H9 (cell line): Measurements from ENCODE around the gene ETNK2. TPM values are rescaled to one million over a fixed set of nuclear protein-coding genes. Genes with fewer than 3 reads are reported as not detected.

Experiments used
- DNase-seq: peaks from one replicate; pipeline ENCODE4 v3.0.0-alpha.2; 2017
- H2AFZ ChIP-seq: one replicate; pipeline ENCODE4 v1.6.1; 2013; ENCODE audit warnings: mild to moderate bottlenecking, low read length, control low read depth, moderate library complexity
- H2AK5ac ChIP-seq: 2 replicates; pipeline ENCODE4 v1.6.1; 2013; ENCODE audit warnings: low read length, control low read depth, mixed read lengths; ENCODE audit not compliant: insufficient read length
- H2BK120ac ChIP-seq: one replicate; pipeline ENCODE4 v1.6.1; 2013; ENCODE audit warnings: low read depth, mild to moderate bottlenecking, low read length, control low read depth, inconsistent platforms; ENCODE audit not compliant: poor library complexity, severe bottlenecking
- H2BK12ac ChIP-seq: 2 replicates; pipeline ENCODE4 v1.6.1; 2013; ENCODE audit warnings: low read length, control low read depth, mixed read lengths, low read depth; ENCODE audit not compliant: insufficient read length
- H2BK15ac ChIP-seq: 2 replicates; pipeline ENCODE4 v1.6.1; 2013; ENCODE audit warnings: low read depth, low read length, control low read depth
- H2BK20ac ChIP-seq: one replicate; pipeline ENCODE4 v1.6.1; 2013; ENCODE audit warnings: low read depth, mild to moderate bottlenecking, low read length, control low read depth, inconsistent platforms; ENCODE audit not compliant: poor library complexity, severe bottlenecking
- H2BK5ac ChIP-seq: 2 replicates; pipeline ENCODE4 v1.6.1; 2013; ENCODE audit warnings: low read length, control low read depth, mixed read lengths; ENCODE audit not compliant: insufficient read length
- H3K14ac ChIP-seq: 2 replicates; pipeline ENCODE4 v1.6.1; 2013; ENCODE audit warnings: low read length, control low read depth; ENCODE audit not compliant: insufficient read depth
- H3K18ac ChIP-seq: 2 replicates; pipeline ENCODE4 v1.6.1; 2013; ENCODE audit warnings: low read depth, mild to moderate bottlenecking, mixed read lengths, low read length, control low read depth; ENCODE audit not compliant: insufficient read length
- H3K23ac ChIP-seq: 2 replicates; pipeline ENCODE4 v1.6.1; 2013; ENCODE audit warnings: low read length, control low read depth, mixed read lengths, low read depth; ENCODE audit not compliant: insufficient read length
- H3K23me2 ChIP-seq: 2 replicates; pipeline ENCODE4 v1.6.1; 2013; ENCODE audit warnings: low read depth, mild to moderate bottlenecking, mixed read lengths, low read length, control low read depth; ENCODE audit not compliant: insufficient read length, poor library complexity, severe bottlenecking
- H3K27ac ChIP-seq: 2 replicates; pipeline ENCODE4 v1.5.1; 2013; ENCODE audit warnings: low read length, control low read depth, mixed read lengths, low read depth; ENCODE audit not compliant: insufficient read length
- H3K27me3 ChIP-seq: 2 replicates; pipeline ENCODE4 v1.6.1; 2013; ENCODE audit warnings: low read length, control low read depth, inconsistent platforms; ENCODE audit not compliant: insufficient read depth
- H3K4ac ChIP-seq: 2 replicates; pipeline ENCODE4 v1.6.1; 2013; ENCODE audit warnings: low read depth, mild to moderate bottlenecking, control low read depth, inconsistent platforms, low read length, moderate library complexity
- H3K4me1 ChIP-seq: 2 replicates; pipeline ENCODE4 v1.6.1; 2013; ENCODE audit warnings: low read length, control low read depth, inconsistent platforms; ENCODE audit not compliant: insufficient read depth
- H3K4me2 ChIP-seq: 2 replicates; pipeline ENCODE4 v1.6.1; 2013; ENCODE audit warnings: low read length, control low read depth, mixed read lengths; ENCODE audit not compliant: insufficient read length, insufficient read depth
- H3K56ac ChIP-seq: 2 replicates; pipeline ENCODE4 v1.6.1; 2013; ENCODE audit warnings: low read depth, mild to moderate bottlenecking, mixed read lengths, low read length, control low read depth; ENCODE audit not compliant: insufficient read length
- H3K79me1 ChIP-seq: 2 replicates; pipeline ENCODE4 v1.6.1; 2013; ENCODE audit warnings: low read depth, mild to moderate bottlenecking, moderate library complexity, low read length, control low read depth, inconsistent platforms; ENCODE audit not compliant: insufficient read depth, poor library complexity, severe bottlenecking
- H3K79me2 ChIP-seq: 2 replicates; pipeline ENCODE4 v1.6.1; 2013; ENCODE audit warnings: low read length, control low read depth, inconsistent platforms; ENCODE audit not compliant: insufficient read depth
- H3K9ac ChIP-seq: 2 replicates; pipeline ENCODE4 v1.6.1; 2013; ENCODE audit warnings: low read length, control low read depth, mixed read lengths; ENCODE audit not compliant: insufficient read length; ENCODE audit errors: extremely low read depth
- H3K9me3 ChIP-seq: one replicate; pipeline ENCODE4 v1.6.1; 2013; ENCODE audit warnings: low read depth, low read length, inconsistent platforms; ENCODE audit not compliant: control insufficient read depth
- H3T11ph ChIP-seq: one replicate; pipeline ENCODE4 v1.6.1; 2013; ENCODE audit warnings: mild to moderate bottlenecking, low read length, control low read depth, inconsistent platforms
- H4K20me1 ChIP-seq: one replicate; pipeline ENCODE4 v1.6.1; 2013; ENCODE audit not compliant: control insufficient read depth, insufficient read length, insufficient read depth
- H4K5ac ChIP-seq: 2 replicates; pipeline ENCODE4 v1.6.1; 2013; ENCODE audit warnings: low read depth, mild to moderate bottlenecking, mixed read lengths, low read length, control low read depth; ENCODE audit not compliant: insufficient read length
- H4K8ac ChIP-seq: replicated peaks from 2 replicates; pipeline ENCODE4 v1.6.1; 2013; ENCODE audit warnings: low read length, control low read depth, mixed read lengths, low read depth; ENCODE audit not compliant: insufficient read length
- H4K91ac ChIP-seq: 2 replicates; pipeline ENCODE4 v1.6.1; 2013; ENCODE audit warnings: low read depth, mild to moderate bottlenecking, moderate library complexity, mixed read lengths, low read length, control low read depth; ENCODE audit not compliant: insufficient read length
- H3K27ac Mint-ChIP-seq, 3 experiments: 2 replicates in 2 of 3; 3 replicates in 1 of 3; pipeline ENCODE4 v1.8.0; 2020 to 2021; ENCODE audit warnings: mixed read lengths in 3 of 3, mild to moderate bottlenecking in 1 of 3, moderate library complexity in 1 of 3
- H3K27me3 Mint-ChIP-seq: 2 replicates; pipeline ENCODE4 v1.8.0; 2021; ENCODE audit warnings: low read depth, mild to moderate bottlenecking, moderate library complexity, mixed read lengths
- H3K36me3 Mint-ChIP-seq, 3 experiments: 2 replicates in 2 of 3; 3 replicates in 1 of 3; pipeline ENCODE4 v1.8.0; 2020 to 2021; ENCODE audit warnings: low read depth in 3 of 3, mixed read lengths in 3 of 3; ENCODE audit not compliant: insufficient read depth in 1 of 3
- H3K4me1 Mint-ChIP-seq, 2 experiments: 2 replicates each; pipeline ENCODE4 v1.8.0; 2020; ENCODE audit warnings: mixed read lengths in 2 of 2
- H3K4me3 Mint-ChIP-seq, 2 experiments: 2 replicates in 1 of 2; 3 replicates in 1 of 2; pipeline ENCODE4 v1.8.0; 2020 to 2021; ENCODE audit warnings: mild to moderate bottlenecking in 2 of 2, mixed read lengths in 2 of 2, moderate library complexity in 1 of 2
- H3K9me3 Mint-ChIP-seq, 2 experiments: 2 replicates in 1 of 2; 3 replicates in 1 of 2; pipeline ENCODE4 v1.8.0; 2020; ENCODE audit warnings: mild to moderate bottlenecking in 2 of 2, mixed read lengths in 2 of 2, moderate library complexity in 1 of 2
- WGBS: extraction: QIAGEN DNeasy Blood & Tissue Kit; methylation state at CpG from one replicate; pipeline ENCODE4 v1.1.7; 2013; ENCODE audit warnings: missing lambda C conversion rate, low lambda C conversion rate, mixed read lengths; ENCODE audit not compliant: insufficient read length; ENCODE audit errors: extremely low coverage; 5-methylcytosine and 5-hydroxymethylcytosine counted together
- total RNA-seq: library from RNA; stranded (reverse); gene quantifications from 2 replicates; pipeline ENCODE4 v1.2.1, GENCODE V29; 2021
- TF ChIP-seq, protein P1 (sequence below): fragments of 200-600 bp; sonication (generic); conservative IDR thresholded peaks from 3 replicates; pipeline ENCODE4 v1.8.0; 2021; ENCODE audit warnings: antibody characterized with exemption, mild to moderate bottlenecking

The ETNK2 gene
- total RNA-seq, 1 experiment from 2014 or later: 17.6 TPM

DNA sequence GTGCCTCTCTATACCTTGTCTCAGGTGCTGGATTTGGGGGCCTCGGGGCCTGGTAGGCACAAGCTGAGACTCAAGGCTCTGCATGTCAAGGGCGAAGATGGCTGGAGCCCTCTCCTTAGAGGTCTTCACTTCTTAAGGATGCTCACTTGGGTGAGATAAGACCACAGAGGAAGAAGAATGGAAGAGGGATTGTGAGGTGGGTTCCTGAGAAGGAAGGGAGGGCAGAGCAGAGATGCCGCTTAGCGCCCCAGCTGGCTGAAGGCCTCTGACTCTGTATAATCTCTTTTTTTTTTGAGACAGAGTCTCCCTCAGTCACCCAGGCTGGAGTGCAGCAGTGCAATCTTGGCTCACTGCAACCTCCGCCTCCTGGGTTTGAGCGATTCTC is 46.7 kb downstream of the ETNK2 start:
- Histone ChIP-seq H3K27ac (no peak overlapping the region), H3K27me3 (no peaks in the 10 kb centered on the region), H2AK5ac (no peak overlapping the region), H3K79me1 (peaks cover 14% of the 10 kb centered on the region), H2BK12ac (no peak overlapping the region), H3K4ac (no peak overlapping the region), H3K4me2 (no peak overlapping the region), H4K5ac (no peak overlapping the region), H3K23me2 (no peaks in the 10 kb centered on the region), H3K9me3 (no peaks in the 10 kb centered on the region), H2AFZ (no peak overlapping the region), H4K8ac (no peak overlapping the region), H2BK20ac (no peak overlapping the region), H3K14ac (no peak overlapping the region), H3K4me1 (peaks cover 33% of the 10 kb centered on the region), H3K56ac (no peak overlapping the region), H2BK120ac (no peak overlapping the region), H4K91ac (no peak overlapping the region), H3K9ac (no peak overlapping the region), H2BK15ac (no peak overlapping the region), H3K23ac (no peak overlapping the region), H3K79me2 (peaks cover 51% of the 10 kb centered on the region; the same call in 1 of the 2 replicates), H4K20me1 (no peaks in the 10 kb centered on the region), H2BK5ac (no peak overlapping the region), H3T11ph (no peak overlapping the region), H3K18ac (no peak overlapping the region)
- TF ChIP-seq, protein P1, sequence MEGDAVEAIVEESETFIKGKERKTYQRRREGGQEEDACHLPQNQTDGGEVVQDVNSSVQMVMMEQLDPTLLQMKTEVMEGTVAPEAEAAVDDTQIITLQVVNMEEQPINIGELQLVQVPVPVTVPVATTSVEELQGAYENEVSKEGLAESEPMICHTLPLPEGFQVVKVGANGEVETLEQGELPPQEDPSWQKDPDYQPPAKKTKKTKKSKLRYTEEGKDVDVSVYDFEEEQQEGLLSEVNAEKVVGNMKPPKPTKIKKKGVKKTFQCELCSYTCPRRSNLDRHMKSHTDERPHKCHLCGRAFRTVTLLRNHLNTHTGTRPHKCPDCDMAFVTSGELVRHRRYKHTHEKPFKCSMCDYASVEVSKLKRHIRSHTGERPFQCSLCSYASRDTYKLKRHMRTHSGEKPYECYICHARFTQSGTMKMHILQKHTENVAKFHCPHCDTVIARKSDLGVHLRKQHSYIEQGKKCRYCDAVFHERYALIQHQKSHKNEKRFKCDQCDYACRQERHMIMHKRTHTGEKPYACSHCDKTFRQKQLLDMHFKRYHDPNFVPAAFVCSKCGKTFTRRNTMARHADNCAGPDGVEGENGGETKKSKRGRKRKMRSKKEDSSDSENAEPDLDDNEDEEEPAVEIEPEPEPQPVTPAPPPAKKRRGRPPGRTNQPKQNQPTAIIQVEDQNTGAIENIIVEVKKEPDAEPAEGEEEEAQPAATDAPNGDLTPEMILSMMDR: no peak
- Mint-ChIP-seq H3K4me3 (peak overlapping the region in 1 of 2 experiments; percentile 21; a peak in 1 of 5 replicates), H3K36me3 (peaks cover 0 to 3% (median 0%) of the 10 kb centered on the region in 3 experiments; a peak in 1 of 7 replicates), H3K27me3 (no peaks in the 10 kb centered on the region; the same call in 1 of the 2 replicates), H3K4me1 (peaks cover 77 to 85% of the 10 kb centered on the region in 2 experiments), H3K9me3 (no peaks in the 10 kb centered on the region), H3K27ac (0 out of 7 replicates have a peak overlapping the region, but pooled peaks of 2 of the 3 experiments have one; percentile 27 to 62)
- WGBS: no CpG with 5 or more reads among the region's 6 CpGs
- no peak for DNase-seq
